Osteoblast (primary cell): ENCODE measurements around the gene CMYA5. TPM values are rescaled to one million over a fixed set of nuclear protein-coding genes. Genes with fewer than 3 reads are reported as not detected.

Source experiments
- DNase-seq: peaks from one replicate; pipeline ENCODE4 v3.0.0; 2011; ENCODE audit warnings: low spot score, mixed read lengths; ENCODE audit not compliant: insufficient read length; ENCODE audit errors: missing footprints
- H2AFZ ChIP-seq: 2 replicates; pipeline ENCODE4 v1.6.0; 2011; ENCODE audit warnings: mild to moderate bottlenecking, low read length
- H3K27ac ChIP-seq: 2 replicates; pipeline ENCODE4 v1.5.1; 2011; ENCODE audit warnings: mild to moderate bottlenecking, low read depth, low read length, moderate library complexity
- H3K27me3 ChIP-seq: 2 replicates; pipeline ENCODE4 v1.6.0; 2012; ENCODE audit warnings: mild to moderate bottlenecking, control low read depth, inconsistent platforms, low read length, moderate library complexity; ENCODE audit not compliant: insufficient read depth
- H3K36me3 ChIP-seq: 2 replicates; pipeline ENCODE4 v1.5.1; 2011; ENCODE audit warnings: mild to moderate bottlenecking, low read length, control low read depth, moderate library complexity; ENCODE audit not compliant: insufficient read depth
- H3K4me1 ChIP-seq: 2 replicates; pipeline ENCODE4 v1.5.1; 2011; ENCODE audit warnings: mild to moderate bottlenecking, low read length, control low read depth, moderate library complexity; ENCODE audit not compliant: insufficient read depth
- H3K4me2 ChIP-seq: 2 replicates; pipeline ENCODE4 v1.6.0; 2011; ENCODE audit warnings: mild to moderate bottlenecking, low read length; ENCODE audit not compliant: insufficient read depth
- H3K4me3 ChIP-seq: fragments of 200-600 bp; sonication (generic); 3 replicates; pipeline ENCODE4 v1.5.1; 2012; ENCODE audit warnings: mild to moderate bottlenecking, low read length, inconsistent platforms; ENCODE audit not compliant: insufficient read depth
- H3K79me2 ChIP-seq: 2 replicates; pipeline ENCODE4 v1.6.0; 2012; ENCODE audit warnings: mild to moderate bottlenecking, low read length, control low read depth, inconsistent platforms; ENCODE audit not compliant: insufficient read depth
- H3K9me3 ChIP-seq: 2 replicates; pipeline ENCODE4 v1.5.1; 2011; ENCODE audit warnings: low read depth, low read length, control low read depth
- H4K20me1 ChIP-seq: 2 replicates; pipeline ENCODE4 v1.6.0; 2012; ENCODE audit warnings: mild to moderate bottlenecking, low read length, control low read depth; ENCODE audit not compliant: insufficient read depth
- total RNA-seq: library from RNA; depleted of rRNA; stranded (reverse); fragments of >200 nt; gene quantifications from 2 replicates; pipeline ENCODE4 v1.2.3, GENCODE V29; 2012
- TF ChIP-seq, protein P1 (sequence below): IDR thresholded peaks from 2 replicates; pipeline ENCODE4 v1.5.1; 2011; ENCODE audit warnings: mild to moderate bottlenecking, low read depth, low read length, moderate library complexity; ENCODE audit errors: extremely low read depth

Gene CMYA5
- total RNA-seq, 1 donor: 2.2 TPM

DNA sequence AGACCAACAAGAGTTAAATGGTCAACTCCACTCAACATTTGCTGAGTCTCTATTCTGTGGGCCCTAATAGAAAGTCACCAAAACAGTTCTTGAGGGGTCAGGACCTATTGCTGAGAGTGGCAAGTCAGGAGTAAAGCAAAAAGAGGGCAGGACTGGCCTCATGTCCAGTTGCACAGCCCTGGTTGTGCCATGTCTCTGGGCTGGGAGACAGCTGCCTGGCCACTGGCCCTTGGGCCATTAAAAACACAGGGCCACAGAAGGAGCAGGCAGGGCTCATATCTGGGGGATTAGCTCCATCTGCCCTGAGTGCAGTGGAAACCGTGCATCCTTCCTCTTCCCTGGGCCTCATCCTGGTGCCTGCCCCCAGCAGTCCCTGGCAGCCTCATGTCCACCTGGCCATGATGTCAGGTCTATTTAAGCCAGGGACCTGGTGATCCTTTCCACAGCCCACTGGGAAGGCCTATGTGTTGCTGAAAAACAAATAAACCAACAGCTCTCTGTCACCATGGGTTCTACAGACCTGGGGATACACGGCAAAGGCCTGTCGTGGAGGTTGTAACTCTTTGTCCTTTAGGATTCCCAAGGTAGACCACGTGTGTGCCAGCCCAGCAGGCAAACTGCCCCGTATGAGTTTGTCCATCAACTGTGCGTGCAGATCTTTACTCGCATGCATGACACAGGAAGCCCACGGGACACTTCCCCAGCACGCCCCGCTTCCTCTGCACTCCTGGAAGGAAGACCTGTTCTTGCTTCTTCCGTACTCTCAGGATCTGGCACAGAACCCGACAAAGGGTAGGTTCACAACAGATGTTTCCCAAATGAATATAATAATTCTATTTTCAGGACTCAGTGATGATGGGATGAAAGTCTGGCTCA is 152.6 kb downstream of the CMYA5 start:
- Histone ChIP-seq H3K4me3 (no peak overlapping the region), H4K20me1 (peaks cover 3% of the 10 kb centered on the region), H3K4me2 (no peak overlapping the region), H3K36me3 (no peaks in the 10 kb centered on the region), H3K27me3 (no peaks in the 10 kb centered on the region), H2AFZ (no peak overlapping the region), H3K4me1 (peaks cover 28% of the 10 kb centered on the region), H3K9me3 (no peaks in the 10 kb centered on the region), H3K27ac (no peak overlapping the region), H3K79me2 (no peaks in the 10 kb centered on the region)
- no peak for DNase-seq
- TF ChIP-seq, protein P1, sequence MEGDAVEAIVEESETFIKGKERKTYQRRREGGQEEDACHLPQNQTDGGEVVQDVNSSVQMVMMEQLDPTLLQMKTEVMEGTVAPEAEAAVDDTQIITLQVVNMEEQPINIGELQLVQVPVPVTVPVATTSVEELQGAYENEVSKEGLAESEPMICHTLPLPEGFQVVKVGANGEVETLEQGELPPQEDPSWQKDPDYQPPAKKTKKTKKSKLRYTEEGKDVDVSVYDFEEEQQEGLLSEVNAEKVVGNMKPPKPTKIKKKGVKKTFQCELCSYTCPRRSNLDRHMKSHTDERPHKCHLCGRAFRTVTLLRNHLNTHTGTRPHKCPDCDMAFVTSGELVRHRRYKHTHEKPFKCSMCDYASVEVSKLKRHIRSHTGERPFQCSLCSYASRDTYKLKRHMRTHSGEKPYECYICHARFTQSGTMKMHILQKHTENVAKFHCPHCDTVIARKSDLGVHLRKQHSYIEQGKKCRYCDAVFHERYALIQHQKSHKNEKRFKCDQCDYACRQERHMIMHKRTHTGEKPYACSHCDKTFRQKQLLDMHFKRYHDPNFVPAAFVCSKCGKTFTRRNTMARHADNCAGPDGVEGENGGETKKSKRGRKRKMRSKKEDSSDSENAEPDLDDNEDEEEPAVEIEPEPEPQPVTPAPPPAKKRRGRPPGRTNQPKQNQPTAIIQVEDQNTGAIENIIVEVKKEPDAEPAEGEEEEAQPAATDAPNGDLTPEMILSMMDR: no peak

DNA sequence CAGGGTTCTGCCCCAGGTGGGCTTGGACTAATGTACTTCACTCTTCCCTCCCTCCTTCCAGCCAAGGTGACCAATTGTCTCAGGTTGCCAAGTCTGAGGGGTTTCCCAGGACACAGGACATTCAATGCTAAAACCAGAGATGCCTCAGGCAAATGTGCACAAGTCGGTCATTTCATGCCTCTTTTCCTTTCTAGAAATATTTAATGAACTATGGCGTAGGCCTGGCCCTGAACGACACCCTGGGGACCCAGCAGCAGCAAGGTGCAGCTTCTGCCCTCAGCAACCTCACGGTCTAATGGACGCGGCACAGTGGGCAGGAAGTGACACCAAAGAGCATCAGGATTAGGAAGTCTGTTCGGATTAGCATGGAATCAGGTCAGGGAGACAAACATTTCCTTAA is 153.4 kb downstream of the CMYA5 start:
- Histone ChIP-seq H3K9me3 (no peaks in the 10 kb centered on the region), H3K36me3 (no peaks in the 10 kb centered on the region), H3K79me2 (no peaks in the 10 kb centered on the region), H4K20me1 (peaks cover 3% of the 10 kb centered on the region), H2AFZ (no peak overlapping the region), H3K4me2 (no peak overlapping the region), H3K27ac (no peak overlapping the region), H3K4me1 (peaks cover 28% of the 10 kb centered on the region), H3K27me3 (no peaks in the 10 kb centered on the region), H3K4me3 (no peak overlapping the region)
- TF ChIP-seq, protein P1: no peak
- DNase-seq: no peak

DNA sequence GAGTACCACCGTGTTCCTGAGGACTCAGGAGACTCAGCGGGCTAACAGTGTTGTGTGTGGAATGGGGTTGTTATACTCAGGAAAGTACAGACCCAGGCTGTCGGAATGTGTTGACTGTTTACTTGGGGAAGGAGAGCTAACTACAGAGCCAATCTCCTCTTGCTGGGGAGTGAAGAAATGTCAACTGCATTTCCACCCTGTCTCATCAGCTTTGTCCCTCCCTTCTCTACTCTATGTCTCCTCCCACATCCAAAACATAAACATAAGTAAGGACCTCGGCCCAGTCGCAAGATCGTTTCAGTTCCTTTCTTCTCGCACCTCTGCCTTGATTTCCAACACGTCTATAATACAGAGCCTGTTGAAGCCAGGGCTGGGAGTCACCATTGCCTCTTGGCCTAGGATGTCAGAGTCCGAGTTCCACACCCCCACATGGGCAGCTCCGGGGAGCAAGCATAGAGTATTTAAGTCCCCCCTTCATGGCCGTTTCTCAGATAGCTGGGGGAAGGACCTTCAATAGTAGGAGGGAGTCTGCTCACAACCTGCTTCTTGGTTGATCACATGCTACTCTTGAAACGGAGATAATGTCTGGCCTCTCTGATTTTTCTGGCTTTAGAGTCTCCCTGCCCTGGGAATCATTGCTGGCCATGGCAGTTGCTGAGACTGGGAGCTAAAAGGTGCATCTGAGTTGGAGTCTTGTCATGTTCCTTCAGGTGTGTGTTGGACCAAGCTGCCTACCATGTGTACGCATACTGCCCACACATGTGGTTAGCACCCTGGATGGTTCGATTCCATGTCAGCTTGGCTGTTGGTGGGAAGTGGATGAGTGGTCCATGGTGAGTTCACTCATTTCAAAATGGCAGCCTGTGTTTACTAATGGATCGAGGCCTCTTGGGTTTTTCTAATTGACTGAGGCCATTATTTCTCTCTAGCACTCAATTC is 154.1 kb downstream of the CMYA5 start:
- Histone ChIP-seq H3K4me2 (no peak overlapping the region), H3K36me3 (no peaks in the 10 kb centered on the region), H4K20me1 (peaks cover 3% of the 10 kb centered on the region), H3K79me2 (no peaks in the 10 kb centered on the region), H3K27ac (no peak overlapping the region), H3K9me3 (no peaks in the 10 kb centered on the region), H3K4me1 (peaks cover 28% of the 10 kb centered on the region), H2AFZ (no peak overlapping the region), H3K4me3 (no peak overlapping the region), H3K27me3 (no peaks in the 10 kb centered on the region)
- no peak for DNase-seq
- TF ChIP-seq, protein P1: no peak

DNA sequence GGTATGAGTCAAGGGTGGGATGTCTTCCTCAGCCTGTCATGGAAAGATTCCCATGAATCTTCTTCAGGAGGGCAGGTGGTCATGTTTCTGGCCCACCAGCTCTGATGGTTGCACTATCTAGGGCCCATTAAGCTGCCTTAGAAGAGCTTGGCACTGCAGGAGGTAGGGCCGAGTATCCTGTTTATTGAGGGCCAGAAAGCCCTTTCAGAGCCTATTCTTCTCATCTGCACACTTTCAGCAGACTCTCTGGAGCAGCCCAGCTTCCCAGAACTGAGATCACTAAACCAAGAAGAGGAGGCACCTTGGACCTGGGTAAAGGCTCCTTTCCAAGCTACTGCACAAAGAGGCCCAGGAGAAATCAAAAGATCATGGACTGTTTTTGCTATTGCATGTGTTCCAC is 154.9 kb downstream of the CMYA5 start:
- H3K36me3 ChIP-seq: no peaks in the 10 kb centered on the region
- no peak overlapping the region for H2AFZ ChIP-seq
- H3K27ac ChIP-seq: peak overlapping the region; percentile 78
- no peaks in the 10 kb centered on the region for H3K9me3 ChIP-seq
- H3K4me3 ChIP-seq: no peak overlapping the region
- peak overlapping the region; percentile 74 for H3K4me2 ChIP-seq
- TF ChIP-seq, protein P1: no peak
- H3K79me2 ChIP-seq: no peaks in the 10 kb centered on the region
- no peaks in the 10 kb centered on the region for H3K27me3 ChIP-seq
- H4K20me1 ChIP-seq: peaks cover 3% of the 10 kb centered on the region
- no peak for DNase-seq
- H3K4me1 ChIP-seq: peaks cover 28% of the 10 kb centered on the region
